Activated CD4-positive, alpha-beta T cell treated with anti-CD3 and anti-CD28 coated beads, Interleukin-2, Interleukin-4, amounts not matched to agents 100 ng/mL and 50 ng/mL, durations not matched to agents 16 hours and 8 hours (primary cell): ENCODE data around the gene SEMA5A.

Experiments
- DNase-seq: peaks from one replicate; pipeline ENCODE4 v3.0.0-alpha.2; 2020; ENCODE audit warnings: low spot score

SEMA5A gene

GRCh38 chr5:9515436-9515835, 30.4 kb downstream of the SEMA5A start:
- DNase-seq = no peak

- no peak for DNase-seq
Observed at GRCh38 chr5:9514968-9515367, 30.9 kb downstream of the SEMA5A start.

GRCh38 chr5:9513827-9514226, 32.0 kb downstream of the SEMA5A start:
- no peak for DNase-seq

GRCh38 chr5:9512457-9512856, 33.4 kb downstream of the SEMA5A start:
- DNase-seq = no peak

GRCh38 chr5:9507974-9508373, 37.9 kb downstream of the SEMA5A start:
- DNase-seq = no peak

- no peak for DNase-seq
Observed at GRCh38 chr5:9505225-9505624, 40.6 kb downstream of the SEMA5A start.

- no peak for DNase-seq
Observed at GRCh38 chr5:9502864-9503263, 43.0 kb downstream of the SEMA5A start.

- no peak for DNase-seq
Observed at GRCh38 chr5:9502050-9502834, 43.6 kb downstream of the SEMA5A start.

- DNase-seq = no peak
Observed at GRCh38 chr5:9500625-9501024, 45.2 kb downstream of the SEMA5A start.

GRCh38 chr5:9500193-9500592, 45.7 kb downstream of the SEMA5A start:
- no peak for DNase-seq

- DNase-seq = no peak
Observed at GRCh38 chr5:9499498-9499876, 46.4 kb downstream of the SEMA5A start.

GRCh38 chr5:9498541-9499497, 47.1 kb downstream of the SEMA5A start:
- DNase-seq = no peak

- no peak for DNase-seq
Observed at GRCh38 chr5:9497347-9497746, 48.5 kb downstream of the SEMA5A start.

GRCh38 chr5:9496801-9497200, 49.1 kb downstream of the SEMA5A start:
- DNase-seq = no peak

GRCh38 chr5:9495121-9495520, 50.8 kb downstream of the SEMA5A start:
- DNase-seq = no peak

GRCh38 chr5:9494301-9494700, 51.6 kb downstream of the SEMA5A start:
- no peak for DNase-seq

- no peak for DNase-seq
Observed at GRCh38 chr5:9490494-9491097, 55.3 kb downstream of the SEMA5A start.

- DNase-seq = no peak
Observed at GRCh38 chr5:9483779-9484178, 62.1 kb downstream of the SEMA5A start.

- no peak for DNase-seq
Observed at GRCh38 chr5:9483243-9483642, 62.6 kb downstream of the SEMA5A start.

- no peak for DNase-seq
Observed at GRCh38 chr5:9482381-9482780, 63.5 kb downstream of the SEMA5A start.

- no peak for DNase-seq
Observed at GRCh38 chr5:9480499-9480898, 65.4 kb downstream of the SEMA5A start.

GRCh38 chr5:9479990-9480389, 65.9 kb downstream of the SEMA5A start:
- DNase-seq = no peak

GRCh38 chr5:9479361-9479760, 66.5 kb downstream of the SEMA5A start:
- no peak for DNase-seq
